Lower leg skin (tissue), 4 donors: Measurements from ENCODE around the gene KYAT1. TPM values are rescaled to one million over a fixed set of nuclear protein-coding genes. Genes with fewer than 3 reads are reported as not detected.

Experiments
- DNase-seq, 2 donors: peaks; one replicate each; pipeline ENCODE4 v3.0.0-alpha.2; 2019; ENCODE audit warnings: low spot score in 2 of 2
- H3K4me3 ChIP-seq: fragments of 200-600 bp; sonication (generic); 2 replicates; pipeline ENCODE4 v1.5.1; 2017; ENCODE audit warnings: mild to moderate bottlenecking, low read depth; ENCODE audit not compliant: poor library complexity, severe bottlenecking
- POLR2A ChIP-seq, 2 donors: fragments of 450-650 bp; IDR thresholded peaks; one replicate each; pipeline ENCODE4 v1.6.1; 2016 to 2017; ENCODE audit warnings: antibody characterized with exemption in 2 of 2, mild to moderate bottlenecking in 1 of 2, moderate library complexity in 1 of 2
- WGBS, 2 donors: methylation state at CpG; one replicate each; pipeline ENCODE4 v1.1.5; 2018; 5-methylcytosine and 5-hydroxymethylcytosine counted together
- intact Hi-C: fragments of 100-400 bp; cut with DNase I; formaldehyde crosslinking; loops from one replicate; pipeline ENCODE4 v1.15.0; 2023; ENCODE audit warnings: low total_unique reads
- total RNA-seq, 4 donors: library from RNA; depleted of rRNA; stranded (reverse); fragments of >200 nt; gene quantifications; one replicate each; pipeline ENCODE4 v1.1.0, GENCODE V29; 2016
- TF ChIP-seq, protein P1 (sequence below), 3 donors: fragments of 450-650 bp; IDR thresholded peaks; one replicate each; pipeline ENCODE4 v1.5.1; 2016; ENCODE audit warnings: antibody characterized with exemption in 3 of 3, mild to moderate bottlenecking in 3 of 3, moderate library complexity in 2 of 3

KYAT1 gene
- total RNA-seq, 4 donors from 2014 or later: 8.2 to 19.4 (median 10.9) TPM

- WGBS, 2 donors: 10 to 16% methylated on average over 27 to 46 of the region's 64 CpGs
- TF ChIP-seq, protein P1, sequence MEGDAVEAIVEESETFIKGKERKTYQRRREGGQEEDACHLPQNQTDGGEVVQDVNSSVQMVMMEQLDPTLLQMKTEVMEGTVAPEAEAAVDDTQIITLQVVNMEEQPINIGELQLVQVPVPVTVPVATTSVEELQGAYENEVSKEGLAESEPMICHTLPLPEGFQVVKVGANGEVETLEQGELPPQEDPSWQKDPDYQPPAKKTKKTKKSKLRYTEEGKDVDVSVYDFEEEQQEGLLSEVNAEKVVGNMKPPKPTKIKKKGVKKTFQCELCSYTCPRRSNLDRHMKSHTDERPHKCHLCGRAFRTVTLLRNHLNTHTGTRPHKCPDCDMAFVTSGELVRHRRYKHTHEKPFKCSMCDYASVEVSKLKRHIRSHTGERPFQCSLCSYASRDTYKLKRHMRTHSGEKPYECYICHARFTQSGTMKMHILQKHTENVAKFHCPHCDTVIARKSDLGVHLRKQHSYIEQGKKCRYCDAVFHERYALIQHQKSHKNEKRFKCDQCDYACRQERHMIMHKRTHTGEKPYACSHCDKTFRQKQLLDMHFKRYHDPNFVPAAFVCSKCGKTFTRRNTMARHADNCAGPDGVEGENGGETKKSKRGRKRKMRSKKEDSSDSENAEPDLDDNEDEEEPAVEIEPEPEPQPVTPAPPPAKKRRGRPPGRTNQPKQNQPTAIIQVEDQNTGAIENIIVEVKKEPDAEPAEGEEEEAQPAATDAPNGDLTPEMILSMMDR (IDR thresholded peaks at IDR 0.05): peak in 1 of 3 donors; percentile 56
- no peak for TF ChIP-seq POLR2A (IDR thresholded peaks at IDR 0.05)
- intact Hi-C loops: no loop called here
- peak; percentile 82 to 98 for DNase-seq
- H3K4me3 ChIP-seq: peak within 1 kb of the TSS; percentile 71
Measured at GRCh38 chr9:128786681-128787601, 94.8 kb downstream of the KYAT1 start, which contains the start of gene TBC1D13. Gene TBC1D13 (plus strand): TSS chr9:128787253. CDS start chr9:128787354, 101 bp downstream.

DNA sequence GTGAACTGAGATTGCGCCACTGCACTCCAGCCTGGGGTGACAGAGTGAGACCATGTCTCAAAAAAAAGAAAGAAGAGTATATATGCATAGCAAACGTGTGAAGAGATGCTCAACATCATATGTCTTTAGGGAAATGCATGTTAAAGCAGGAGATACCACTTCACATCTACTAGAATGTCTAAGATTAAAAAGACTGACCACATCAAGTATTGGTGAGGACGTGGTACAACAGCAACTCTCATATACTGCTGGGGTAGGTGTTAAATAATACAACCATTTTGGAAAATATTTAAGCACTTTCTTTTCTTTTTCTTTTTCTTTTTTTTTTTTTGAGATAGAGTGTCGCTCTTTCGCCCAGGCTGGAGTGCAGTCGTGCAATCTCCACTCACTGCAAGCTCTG lies 96.3 kb downstream of the KYAT1 start:
- no peak overlapping the region for H3K4me3 ChIP-seq
- intact Hi-C loops: no loop called here
- DNase-seq: no peak
- TF ChIP-seq, protein P1 (IDR thresholded peaks at IDR 0.05): no peak
- no peak for TF ChIP-seq POLR2A (IDR thresholded peaks at IDR 0.05)
- WGBS, 2 donors: 94 to 96% methylated on average over 6 of the region's 6 CpGs

Other genes starting within 250 kb of the KYAT1 start
- gene DYNC2I2, start 225.1 kb downstream of the KYAT1 start, total RNA-seq: 10 to 100 TPM; 36.6 to 46.8 (median 44.0) TPM
- 100 to 1,000 TPM; 135 to 220 (median 178) TPM for gene SET, start 192.7 kb downstream of the KYAT1 start, total RNA-seq
- gene PKN3, start 179.4 kb downstream of the KYAT1 start, total RNA-seq: 1 to 10 TPM; 2.4 to 8.4 (median 4.1) TPM
- gene ZDHHC12, start 157.8 kb downstream of the KYAT1 start, total RNA-seq: 10 to 100 TPM; 68.3 to 95.7 (median 84.1) TPM
- gene ZER1, start 110.0 kb downstream of the KYAT1 start, total RNA-seq: 100 to 1,000 TPM in 1 of 4 donors, 10 to 100 TPM in 3; 66.5 to 104 (median 73.2) TPM
- 10 to 100 TPM in 3 of 4 donors, 1 to 10 TPM in 1; 5.0 to 14.8 (median 12.8) TPM for gene TBC1D13, start 94.7 kb downstream of the KYAT1 start, total RNA-seq
- gene ENDOG, start 63.5 kb downstream of the KYAT1 start, total RNA-seq: 10 to 100 TPM; 12.5 to 34.7 (median 25.5) TPM
- gene SPOUT1, start 52.2 kb downstream of the KYAT1 start, total RNA-seq: 10 to 100 TPM; 15.0 to 41.5 (median 32.3) TPM
- gene LRRC8A, start 183 bp upstream of the KYAT1 start, total RNA-seq: 100 to 1,000 TPM in 3 of 4 donors, 10 to 100 TPM in 1; 89.6 to 131 (median 111) TPM
- 10 to 100 TPM; 31.3 to 60.2 (median 50.6) TPM for gene PHYHD1, start 39.0 kb upstream of the KYAT1 start, total RNA-seq
- 10 to 100 TPM in 3 of 4 donors, 1 to 10 TPM in 1; 9.8 to 16.4 (median 11.9) TPM for gene DOLK, start 65.7 kb upstream of the KYAT1 start, total RNA-seq
- gene NUP188, start 65.7 kb upstream of the KYAT1 start, total RNA-seq: 10 to 100 TPM; 32.8 to 44.3 (median 36.1) TPM
- 100 to 1,000 TPM; 177 to 378 (median 207) TPM for gene SH3GLB2, start 146.4 kb upstream of the KYAT1 start, total RNA-seq
- gene MIGA2, start 154.7 kb upstream of the KYAT1 start, total RNA-seq: 10 to 100 TPM; 37.7 to 66.1 (median 47.4) TPM
- gene DOLPP1, start 199.2 kb upstream of the KYAT1 start, total RNA-seq: 10 to 100 TPM in 2 of 4 donors, 1 to 10 TPM in 2; 7.5 to 14.0 (median 10.7) TPM
- gene CRAT, start 228.8 kb upstream of the KYAT1 start, total RNA-seq: 10 to 100 TPM; 13.7 to 78.2 (median 31.3) TPM
- 100 to 1,000 TPM in 1 of 4 donors, 10 to 100 TPM in 3; 62.9 to 104 (median 73.8) TPM for gene PTPA, start 229.5 kb upstream of the KYAT1 start, total RNA-seq